SK-N-SH (cell line): ENCODE results near the gene MSN. TPM values are rescaled to one million over a fixed set of nuclear protein-coding genes. Genes with fewer than 3 reads are reported as not detected.

Experiments used
- CTCF ChIA-PET: fragments of 300-600, 350-600 bp; formaldehyde crosslinking; extraction: SDS; loops from one replicate; lab custom pipeline; 2021; lab: Yijun Ruan, JAX
- POLR2A ChIA-PET: fragments of 350-600 bp; sonication (Branson Sonifier 250); formaldehyde crosslinking; extraction: SDS; loops from one replicate; lab custom pipeline; 2020; ENCODE audit warnings: antibody characterized with exemption, inconsistent platforms; lab: Yijun Ruan, JAX
- DNase-seq: peaks from one replicate; pipeline ENCODE4 v3.0.0; 2012
- H2AFZ ChIP-seq: fragments of 200-600 bp; sonication (generic); 2 replicates; pipeline ENCODE4 v1.8.1; 2016; ENCODE audit warnings: antibody characterized with exemption, mild to moderate bottlenecking, low read depth
- H3F3A ChIP-seq: fragments of 200-600 bp; sonication (generic); replicated peaks from 2 replicates; pipeline ENCODE3; 2016; ENCODE audit warnings: antibody characterized with exemption, mild to moderate bottlenecking; ENCODE audit not compliant: insufficient read depth
- H3K27ac ChIP-seq, 2 experiments: fragments of 200-500 bp in 1 of 2; fragments of 200-600 bp in 1 of 2; sonication (Bioruptor generic) in 1 of 2; sonication (generic), shearing (Covaris generic) in 1 of 2; 2 replicates each; pipeline versions ENCODE4 v1.5.1 to v1.6.1; 2014 to 2016; ENCODE audit warnings: low read depth in 2 of 2, inconsistent platforms in 1 of 2, low read length in 1 of 2, mild to moderate bottlenecking in 1 of 2, mixed read lengths in 1 of 2
- H3K27me3 ChIP-seq: fragments of 200-600 bp; sonication (generic), shearing (Covaris generic); 2 replicates; pipeline ENCODE4 v1.6.1; 2016; ENCODE audit warnings: mixed run types; ENCODE audit not compliant: insufficient read depth
- H3K36me3 ChIP-seq, 2 experiments: fragments of 200-500 bp in 1 of 2; fragments of 200-600 bp in 1 of 2; sonication (Bioruptor generic) in 1 of 2; sonication (generic) in 1 of 2; replicated peaks in 1 of 2; 2 replicates each; pipeline versions ENCODE3 to v1.5.1; 2014 to 2016; ENCODE audit warnings: low read length in 1 of 2, mild to moderate bottlenecking in 1 of 2; ENCODE audit not compliant: insufficient read depth in 2 of 2, control insufficient read depth in 1 of 2
- H3K4me1 ChIP-seq, 2 experiments: fragments of 200-500 bp in 1 of 2; fragments of 200-600 bp in 1 of 2; sonication (Bioruptor generic) in 1 of 2; sonication (generic), shearing (Covaris generic) in 1 of 2; 2 replicates each; pipeline versions ENCODE4 v1.5.1 to v1.6.1; 2014 to 2016; ENCODE audit warnings: low read depth in 1 of 2, low read length in 1 of 2, mixed run types in 1 of 2; ENCODE audit not compliant: insufficient read depth in 2 of 2, control insufficient read depth in 1 of 2
- H3K4me2 ChIP-seq: fragments of 200-600 bp; sonication (generic), shearing (Covaris generic); 2 replicates; pipeline ENCODE4 v1.6.1; 2017; ENCODE audit warnings: mixed run types
- H3K4me3 ChIP-seq, 2 experiments: fragments of 200-500 bp in 1 of 2; fragments of 200-600 bp in 1 of 2; sonication (Bioruptor generic) in 1 of 2; sonication (generic), shearing (Covaris generic) in 1 of 2; 2 replicates each; pipeline versions ENCODE4 v1.5.1 to v1.8.1; 2014 to 2016; ENCODE audit warnings: low read depth in 2 of 2, inconsistent platforms in 1 of 2, low read length in 1 of 2, mild to moderate bottlenecking in 1 of 2, mixed read lengths in 1 of 2, moderate library complexity in 1 of 2
- H3K79me2 ChIP-seq: fragments of 200-600 bp; sonication (generic); 2 replicates; pipeline ENCODE4 v1.8.1; 2017; ENCODE audit warnings: mild to moderate bottlenecking; ENCODE audit not compliant: insufficient read depth
- H3K9ac ChIP-seq: fragments of 200-600 bp; sonication (generic); 2 replicates; pipeline ENCODE4 v1.6.1; 2017; ENCODE audit warnings: mixed run types
- H3K9me2 ChIP-seq: fragments of 200-600 bp; sonication (generic); 2 replicates; pipeline ENCODE4 v1.6.1; 2017; ENCODE audit warnings: mixed run types
- H3K9me3 ChIP-seq: fragments of 200-600 bp; sonication (generic); 2 replicates; pipeline ENCODE4 v1.6.1; 2017; ENCODE audit warnings: mixed run types, mild to moderate bottlenecking, moderate library complexity
- H4K20me1 ChIP-seq: fragments of 200-600 bp; sonication (generic); 2 replicates; pipeline ENCODE4 v1.6.1; 2017; ENCODE audit warnings: mild to moderate bottlenecking, mixed run types; ENCODE audit not compliant: insufficient read depth
- CHD2 ChIP-seq: fragments of 150-350 bp; IDR thresholded peaks from 2 replicates; pipeline ENCODE4 v1.6.1; 2018; ENCODE audit warnings: low read length; ENCODE audit not compliant: partially characterized antibody
- ELF1 ChIP-seq: IDR thresholded peaks from 2 replicates; pipeline ENCODE4 v1.4.0; 2012
- EP300 ChIP-seq, 2 experiments: IDR thresholded peaks; 2 replicates each; pipeline versions ENCODE4 v1.4.0 to v1.6.1; 2012; ENCODE audit warnings: borderline replicate concordance in 1 of 2, low read depth in 1 of 2, low read length in 1 of 2
- EZH2phosphoT487 ChIP-seq: fragments of 200-600 bp; sonication (generic); IDR thresholded peaks from 2 replicates; pipeline ENCODE4 v1.6.1; 2017; ENCODE audit warnings: low read depth, mixed run types, mild to moderate bottlenecking, antibody characterized with exemption, moderate library complexity, borderline replicate concordance
- FOSL2 ChIP-seq: IDR thresholded peaks from 2 replicates; pipeline ENCODE4 v1.4.0; 2012; ENCODE audit warnings: low read depth, mild to moderate bottlenecking, moderate library complexity, borderline replicate concordance
- FOXJ3 ChIP-seq: sonication (generic); formaldehyde crosslinking; IDR thresholded peaks from 2 replicates; pipeline ENCODE4 v1.5.1; 2020; ENCODE audit warnings: mild to moderate bottlenecking, missing genetic modification reagents
- FOXM1 ChIP-seq: IDR thresholded peaks from 2 replicates; pipeline ENCODE4 v1.4.0; 2012; ENCODE audit warnings: low read depth, mild to moderate bottlenecking
- GABPA ChIP-seq: IDR thresholded peaks from 2 replicates; pipeline ENCODE4 v1.4.0; 2012; ENCODE audit warnings: low read depth, mild to moderate bottlenecking
- GATA2 ChIP-seq: sonication (generic); formaldehyde crosslinking; IDR thresholded peaks from 2 replicates; pipeline ENCODE4 v1.5.0; 2020; ENCODE audit warnings: mild to moderate bottlenecking, missing genetic modification reagents
- NFIC ChIP-seq: IDR thresholded peaks from 2 replicates; pipeline ENCODE4 v1.4.0; 2012; ENCODE audit warnings: borderline replicate concordance
- POLR2AphosphoS5 ChIP-seq: IDR thresholded peaks from 2 replicates; pipeline ENCODE4 v1.6.1; 2012; ENCODE audit warnings: low read depth, low read length
- RAD21 ChIP-seq: IDR thresholded peaks from 2 replicates; pipeline ENCODE4 v1.6.1; 2012; ENCODE audit warnings: mild to moderate bottlenecking, low read length
- RCOR1 ChIP-seq: fragments of 150-350 bp; IDR thresholded peaks from 2 replicates; pipeline ENCODE4 v1.6.1; 2017; ENCODE audit warnings: antibody characterized with exemption, low read length
- RFX5 ChIP-seq: IDR thresholded peaks from 2 replicates; pipeline ENCODE4 v1.6.1; 2012; ENCODE audit warnings: mild to moderate bottlenecking, improper control_type of control experiment, low read length
- RXRA ChIP-seq: IDR thresholded peaks from 2 replicates; pipeline ENCODE4 v1.4.0; 2012; ENCODE audit warnings: low read depth, mild to moderate bottlenecking, borderline replicate concordance
- SIN3A ChIP-seq: IDR thresholded peaks from 2 replicates; pipeline ENCODE4 v1.6.1; 2012; ENCODE audit warnings: low read depth, mild to moderate bottlenecking, low read length, moderate library complexity, borderline replicate concordance
- SMC3 ChIP-seq: IDR thresholded peaks from 2 replicates; pipeline ENCODE4 v1.6.1; 2012; ENCODE audit warnings: low read depth, low read length, improper control_type of control experiment
- TAF1 ChIP-seq: IDR thresholded peaks from 2 replicates; pipeline ENCODE4 v1.6.1; 2012; ENCODE audit warnings: low read depth, mild to moderate bottlenecking, low read length, moderate library complexity, borderline replicate concordance
- TEAD4 ChIP-seq: IDR thresholded peaks from 2 replicates; pipeline ENCODE4 v1.4.0; 2012; ENCODE audit warnings: mild to moderate bottlenecking, borderline replicate concordance; ENCODE audit not compliant: insufficient read depth
- YY1 ChIP-seq: IDR thresholded peaks from 2 replicates; pipeline ENCODE4 v1.4.0; 2012; ENCODE audit warnings: low read depth, mild to moderate bottlenecking
- WGBS: methylation state at CpG from one replicate; pipeline ENCODE4 v1.1.6; 2017; ENCODE audit warnings: low lambda C conversion rate; 5-methylcytosine and 5-hydroxymethylcytosine counted together
- polyA plus RNA-seq, 3 experiments: library from polyadenylated mRNA; depleted of rRNA; stranded (reverse); fragments of >200 nt; gene quantifications; 2 replicates each; pipeline ENCODE4 v1.2.3, GENCODE V29; 2012
- TF ChIP-seq, protein P1 (sequence below): fragments of 200-600 bp; sonication (generic); IDR thresholded peaks from 2 replicates; pipeline ENCODE4 v1.6.1; 2017; ENCODE audit warnings: antibody characterized with exemption, mild to moderate bottlenecking, moderate library complexity
- TF ChIP-seq, protein P2 (sequence below): fragments of 150-350 bp; IDR thresholded peaks from 2 replicates; pipeline ENCODE4 v1.6.1; 2017; ENCODE audit warnings: antibody characterized with exemption, low read length, low read depth, borderline replicate concordance
- TF ChIP-seq, protein P3 (sequence below): IDR thresholded peaks from 2 replicates; pipeline ENCODE4; 2012
- TF ChIP-seq, protein P4 (sequence below): IDR thresholded peaks from 2 replicates; pipeline ENCODE4 v1.4.0; 2012; ENCODE audit warnings: low read depth, borderline replicate concordance
- TF ChIP-seq, protein P5 (sequence below): IDR thresholded peaks from 2 replicates; pipeline ENCODE4 v1.6.1; 2012; ENCODE audit warnings: mild to moderate bottlenecking, low read depth, low read length, moderate library complexity

MSN gene
- polyA plus RNA-seq, 1 of the 3 experiments (the other 2 are of a cell fraction), result 189 TPM

DNA sequence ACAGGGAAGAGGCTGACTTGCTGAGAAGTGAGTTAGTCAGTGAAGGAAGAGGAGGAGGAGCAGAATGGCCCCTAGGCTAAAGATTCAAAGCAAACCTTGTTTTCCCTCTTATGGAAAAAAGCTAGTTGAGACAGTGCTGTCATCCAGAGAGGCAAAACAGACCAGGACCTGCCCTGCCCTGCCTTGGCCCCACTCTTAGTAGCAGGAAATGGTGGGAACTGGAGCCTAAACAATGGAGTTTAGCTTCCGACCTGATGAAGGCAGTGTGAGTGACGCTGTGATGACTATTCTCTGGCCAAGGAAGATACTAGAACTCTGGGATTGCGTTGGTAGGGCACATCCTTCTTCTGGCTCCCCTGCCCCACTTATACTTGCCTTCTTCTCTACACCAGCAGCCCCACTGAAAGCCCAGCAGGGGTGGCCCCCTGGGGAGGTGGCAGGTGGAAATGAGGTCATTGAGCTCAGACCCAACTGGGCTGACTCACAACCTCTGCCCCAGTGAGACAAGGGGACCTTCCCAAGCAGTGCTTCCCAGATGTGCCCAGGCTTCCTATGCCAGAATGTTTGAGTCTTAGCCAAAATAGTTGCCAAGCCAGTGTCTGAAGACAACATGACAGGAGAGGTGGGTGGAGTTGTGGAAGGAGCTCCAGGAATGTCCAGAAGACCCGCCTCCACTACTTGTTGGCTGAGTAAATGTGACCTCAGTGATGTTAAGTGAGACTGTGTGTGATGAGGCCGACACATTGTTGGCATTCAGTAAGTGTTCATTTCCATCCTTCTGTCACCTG is 38.8 kb downstream of the MSN start:
- no peak overlapping the region for H3K4me3 ChIP-seq
- peaks cover 0 to 12% of the 10 kb centered on the region in 2 experiments; a peak in 2 of 4 replicates for H3K4me1 ChIP-seq
- H3K36me3 ChIP-seq, result peaks cover 0 to 4% of the 10 kb centered on the region in 2 experiments
- no peaks in the 10 kb centered on the region for H3K9me2 ChIP-seq
- H4K20me1 ChIP-seq, result peaks cover 97% of the 10 kb centered on the region
- H3K9ac ChIP-seq, result no peak overlapping the region
- H2AFZ ChIP-seq, result no peak overlapping the region
- peak overlapping the region; percentile 19; the same call in 1 of the 2 replicates for H3K4me2 ChIP-seq
- H3K79me2 ChIP-seq, result peaks cover 96% of the 10 kb centered on the region
- H3K27me3 ChIP-seq, result no peaks in the 10 kb centered on the region
- WGBS, result 13% methylated on average over 5 of the region's 5 CpGs
- peaks cover 9% of the 10 kb centered on the region for H3F3A ChIP-seq
- no peak for DNase-seq
- H3K9me3 ChIP-seq, result no peaks in the 10 kb centered on the region
- CTCF ChIA-PET, result interaction anchor here (0.8 kb wide), 1 partner anchor 17 kb away, joined by 3 read pairs; no protein-coding TSS in a partner anchor
- peak overlapping the region in 1 of 2 experiments; percentile 75; a peak in 2 of 4 replicates for H3K27ac ChIP-seq
- POLR2A ChIA-PET, result no interaction called here
- TF ChIP-seq FOXM1, result no peak
- no peak for TF ChIP-seq GABPA
- TF ChIP-seq, protein P1, sequence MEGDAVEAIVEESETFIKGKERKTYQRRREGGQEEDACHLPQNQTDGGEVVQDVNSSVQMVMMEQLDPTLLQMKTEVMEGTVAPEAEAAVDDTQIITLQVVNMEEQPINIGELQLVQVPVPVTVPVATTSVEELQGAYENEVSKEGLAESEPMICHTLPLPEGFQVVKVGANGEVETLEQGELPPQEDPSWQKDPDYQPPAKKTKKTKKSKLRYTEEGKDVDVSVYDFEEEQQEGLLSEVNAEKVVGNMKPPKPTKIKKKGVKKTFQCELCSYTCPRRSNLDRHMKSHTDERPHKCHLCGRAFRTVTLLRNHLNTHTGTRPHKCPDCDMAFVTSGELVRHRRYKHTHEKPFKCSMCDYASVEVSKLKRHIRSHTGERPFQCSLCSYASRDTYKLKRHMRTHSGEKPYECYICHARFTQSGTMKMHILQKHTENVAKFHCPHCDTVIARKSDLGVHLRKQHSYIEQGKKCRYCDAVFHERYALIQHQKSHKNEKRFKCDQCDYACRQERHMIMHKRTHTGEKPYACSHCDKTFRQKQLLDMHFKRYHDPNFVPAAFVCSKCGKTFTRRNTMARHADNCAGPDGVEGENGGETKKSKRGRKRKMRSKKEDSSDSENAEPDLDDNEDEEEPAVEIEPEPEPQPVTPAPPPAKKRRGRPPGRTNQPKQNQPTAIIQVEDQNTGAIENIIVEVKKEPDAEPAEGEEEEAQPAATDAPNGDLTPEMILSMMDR, result no peak
- TF ChIP-seq ELF1, result no peak
- TF ChIP-seq, protein P2, sequence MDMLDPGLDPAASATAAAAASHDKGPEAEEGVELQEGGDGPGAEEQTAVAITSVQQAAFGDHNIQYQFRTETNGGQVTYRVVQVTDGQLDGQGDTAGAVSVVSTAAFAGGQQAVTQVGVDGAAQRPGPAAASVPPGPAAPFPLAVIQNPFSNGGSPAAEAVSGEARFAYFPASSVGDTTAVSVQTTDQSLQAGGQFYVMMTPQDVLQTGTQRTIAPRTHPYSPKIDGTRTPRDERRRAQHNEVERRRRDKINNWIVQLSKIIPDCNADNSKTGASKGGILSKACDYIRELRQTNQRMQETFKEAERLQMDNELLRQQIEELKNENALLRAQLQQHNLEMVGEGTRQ, result no peak
- TF ChIP-seq TAF1, result no peak
- TF ChIP-seq TEAD4, result no peak
- TF ChIP-seq EP300 (IDR thresholded peaks at IDR 0.05; ENCODE audit: borderline replicate concordance in 1 of 2, low read depth in 1 of 2, low read length in 1 of 2), result peak in 1 of 2 experiments; percentile 16; a peak in 1 of 4 replicates
- TF ChIP-seq SIN3A, result no peak
- TF ChIP-seq SMC3, result no peak
- no peak for TF ChIP-seq GATA2 (CRISPR knock-in tag)
- TF ChIP-seq CHD2, result no peak
- TF ChIP-seq YY1, result no peak
- no peak for TF ChIP-seq RCOR1
- TF ChIP-seq EZH2phosphoT487, result no peak
- TF ChIP-seq FOSL2, result peak; percentile 50; the same call in 1 of the 2 replicates
- TF ChIP-seq NFIC, result peak; percentile 48
- TF ChIP-seq, protein P3, sequence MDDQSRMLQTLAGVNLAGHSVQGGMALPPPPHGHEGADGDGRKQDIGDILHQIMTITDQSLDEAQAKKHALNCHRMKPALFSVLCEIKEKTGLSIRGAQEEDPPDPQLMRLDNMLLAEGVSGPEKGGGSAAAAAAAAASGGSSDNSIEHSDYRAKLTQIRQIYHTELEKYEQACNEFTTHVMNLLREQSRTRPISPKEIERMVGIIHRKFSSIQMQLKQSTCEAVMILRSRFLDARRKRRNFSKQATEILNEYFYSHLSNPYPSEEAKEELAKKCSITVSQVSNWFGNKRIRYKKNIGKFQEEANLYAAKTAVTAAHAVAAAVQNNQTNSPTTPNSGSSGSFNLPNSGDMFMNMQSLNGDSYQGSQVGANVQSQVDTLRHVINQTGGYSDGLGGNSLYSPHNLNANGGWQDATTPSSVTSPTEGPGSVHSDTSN, result peak; percentile 33
- TF ChIP-seq RAD21, result no peak
- TF ChIP-seq, protein P4, sequence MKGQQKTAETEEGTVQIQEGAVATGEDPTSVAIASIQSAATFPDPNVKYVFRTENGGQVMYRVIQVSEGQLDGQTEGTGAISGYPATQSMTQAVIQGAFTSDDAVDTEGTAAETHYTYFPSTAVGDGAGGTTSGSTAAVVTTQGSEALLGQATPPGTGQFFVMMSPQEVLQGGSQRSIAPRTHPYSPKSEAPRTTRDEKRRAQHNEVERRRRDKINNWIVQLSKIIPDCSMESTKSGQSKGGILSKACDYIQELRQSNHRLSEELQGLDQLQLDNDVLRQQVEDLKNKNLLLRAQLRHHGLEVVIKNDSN, result no peak
- TF ChIP-seq, protein P5, sequence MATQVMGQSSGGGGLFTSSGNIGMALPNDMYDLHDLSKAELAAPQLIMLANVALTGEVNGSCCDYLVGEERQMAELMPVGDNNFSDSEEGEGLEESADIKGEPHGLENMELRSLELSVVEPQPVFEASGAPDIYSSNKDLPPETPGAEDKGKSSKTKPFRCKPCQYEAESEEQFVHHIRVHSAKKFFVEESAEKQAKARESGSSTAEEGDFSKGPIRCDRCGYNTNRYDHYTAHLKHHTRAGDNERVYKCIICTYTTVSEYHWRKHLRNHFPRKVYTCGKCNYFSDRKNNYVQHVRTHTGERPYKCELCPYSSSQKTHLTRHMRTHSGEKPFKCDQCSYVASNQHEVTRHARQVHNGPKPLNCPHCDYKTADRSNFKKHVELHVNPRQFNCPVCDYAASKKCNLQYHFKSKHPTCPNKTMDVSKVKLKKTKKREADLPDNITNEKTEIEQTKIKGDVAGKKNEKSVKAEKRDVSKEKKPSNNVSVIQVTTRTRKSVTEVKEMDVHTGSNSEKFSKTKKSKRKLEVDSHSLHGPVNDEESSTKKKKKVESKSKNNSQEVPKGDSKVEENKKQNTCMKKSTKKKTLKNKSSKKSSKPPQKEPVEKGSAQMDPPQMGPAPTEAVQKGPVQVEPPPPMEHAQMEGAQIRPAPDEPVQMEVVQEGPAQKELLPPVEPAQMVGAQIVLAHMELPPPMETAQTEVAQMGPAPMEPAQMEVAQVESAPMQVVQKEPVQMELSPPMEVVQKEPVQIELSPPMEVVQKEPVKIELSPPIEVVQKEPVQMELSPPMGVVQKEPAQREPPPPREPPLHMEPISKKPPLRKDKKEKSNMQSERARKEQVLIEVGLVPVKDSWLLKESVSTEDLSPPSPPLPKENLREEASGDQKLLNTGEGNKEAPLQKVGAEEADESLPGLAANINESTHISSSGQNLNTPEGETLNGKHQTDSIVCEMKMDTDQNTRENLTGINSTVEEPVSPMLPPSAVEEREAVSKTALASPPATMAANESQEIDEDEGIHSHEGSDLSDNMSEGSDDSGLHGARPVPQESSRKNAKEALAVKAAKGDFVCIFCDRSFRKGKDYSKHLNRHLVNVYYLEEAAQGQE, result no peak
- TF ChIP-seq RXRA, result no peak; the same call in 1 of the 2 replicates
- no peak for TF ChIP-seq FOXJ3 (CRISPR knock-in tag)
- no peak; the same call in 1 of the 2 replicates for TF ChIP-seq POLR2AphosphoS5
- no peak for TF ChIP-seq RFX5
